ENCODE results near the gene SHROOM2. TPM values are rescaled to one million over a fixed set of nuclear protein-coding genes. Genes with fewer than 3 reads are reported as not detected.

The SHROOM2 gene
- total RNA-seq, 1 experiment from 2014 or later: 1.2 TPM

DNA sequence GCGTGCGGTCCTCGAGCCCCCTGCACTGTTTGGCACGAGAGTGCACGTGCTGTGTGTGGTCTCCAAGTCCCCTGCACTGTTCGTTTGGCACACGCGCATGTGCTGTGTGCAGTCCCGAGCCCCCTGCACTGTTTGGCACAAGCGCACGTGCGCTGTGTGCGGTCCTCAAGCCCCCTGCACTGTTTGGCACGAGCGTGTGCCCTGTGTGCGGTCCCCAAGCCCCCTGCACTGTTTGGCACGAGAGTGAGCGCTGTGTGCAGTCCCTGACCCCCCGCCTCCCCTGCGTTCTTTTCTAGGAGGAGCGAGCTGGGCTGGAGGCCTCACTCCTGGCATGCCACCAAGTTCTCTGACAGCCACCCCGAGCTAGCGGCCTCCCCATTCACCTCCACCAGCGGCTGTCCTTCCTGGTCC lies 104.5 kb downstream of the SHROOM2 start:
- Mint-ChIP-seq H3K4me1 (ENCODE audit: insufficient read depth, unreplicated experiment) (peaks cover 6% of the 10 kb centered on the region), H3K36me3 (ENCODE audit: insufficient read depth, unreplicated experiment) (no peaks in the 10 kb centered on the region)

DNA sequence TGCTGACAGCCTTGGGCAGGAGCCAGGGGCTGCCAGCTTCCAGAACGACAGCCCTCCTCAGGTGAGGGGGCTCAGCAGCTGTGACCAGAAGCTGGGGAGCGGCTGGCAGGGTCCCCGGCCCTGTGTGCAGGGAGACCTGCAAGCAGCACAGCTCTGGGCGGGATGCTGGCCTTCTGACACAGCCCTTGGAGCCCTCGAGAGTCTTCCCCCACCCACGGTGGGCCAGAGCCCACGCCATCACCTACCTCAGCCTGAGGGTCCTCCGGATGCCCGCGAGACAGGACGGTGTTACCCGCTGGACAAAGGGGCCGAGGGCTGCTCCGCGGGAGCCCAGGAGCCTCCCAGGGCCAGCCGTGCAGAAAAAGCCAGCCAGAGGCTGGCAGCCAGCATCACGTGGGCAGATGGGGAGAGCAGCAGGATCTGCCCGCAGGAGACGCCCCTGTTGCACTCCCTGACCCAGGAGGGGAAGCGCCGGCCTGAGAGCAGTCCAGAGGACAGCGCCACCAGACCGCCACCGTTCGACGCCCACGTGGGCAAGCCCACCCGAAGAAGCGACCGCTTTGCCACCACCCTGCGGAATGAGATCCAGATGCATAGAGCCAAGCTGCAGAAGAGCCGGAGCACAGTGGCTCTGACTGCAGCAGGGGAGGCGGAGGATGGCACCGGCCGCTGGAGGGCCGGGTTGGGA lies 109.1 kb downstream of the SHROOM2 start:
- H3K27ac Mint-ChIP-seq (ENCODE audit: low read depth, unreplicated experiment): no peak overlapping the region

More for the DNA sequence above, 104.5 kb downstream of the SHROOM2 start:
- H3K27me3 Mint-ChIP-seq (ENCODE audit: insufficient read depth, unreplicated experiment): no peaks in the 10 kb centered on the region
- ChIA-PET POLR2A (interaction anchor here (0.6 kb wide), 1 partner anchor 1611 kb away, joined by 3 read pairs; no protein-coding TSS in a partner anchor), CTCF (interaction anchor here (1.1 kb wide), 1 partner anchor 14 kb away, joined by 3 read pairs; no protein-coding TSS in a partner anchor)
- no peak for DNase-seq (ENCODE audit: unreplicated experiment)
- BruUV-seq (replicated peaks): no TSS peak
- H3K27ac Mint-ChIP-seq (ENCODE audit: low read depth, unreplicated experiment): no peak overlapping the region
- H3K4me3 Mint-ChIP-seq (ENCODE audit: unreplicated experiment): no peak overlapping the region
- H3K9me3 Mint-ChIP-seq (ENCODE audit: unreplicated experiment): no peaks in the 10 kb centered on the region
- intact Hi-C loops (cut with micrococcal nuclease): no loop called here
- TF ChIP-seq, protein P1, sequence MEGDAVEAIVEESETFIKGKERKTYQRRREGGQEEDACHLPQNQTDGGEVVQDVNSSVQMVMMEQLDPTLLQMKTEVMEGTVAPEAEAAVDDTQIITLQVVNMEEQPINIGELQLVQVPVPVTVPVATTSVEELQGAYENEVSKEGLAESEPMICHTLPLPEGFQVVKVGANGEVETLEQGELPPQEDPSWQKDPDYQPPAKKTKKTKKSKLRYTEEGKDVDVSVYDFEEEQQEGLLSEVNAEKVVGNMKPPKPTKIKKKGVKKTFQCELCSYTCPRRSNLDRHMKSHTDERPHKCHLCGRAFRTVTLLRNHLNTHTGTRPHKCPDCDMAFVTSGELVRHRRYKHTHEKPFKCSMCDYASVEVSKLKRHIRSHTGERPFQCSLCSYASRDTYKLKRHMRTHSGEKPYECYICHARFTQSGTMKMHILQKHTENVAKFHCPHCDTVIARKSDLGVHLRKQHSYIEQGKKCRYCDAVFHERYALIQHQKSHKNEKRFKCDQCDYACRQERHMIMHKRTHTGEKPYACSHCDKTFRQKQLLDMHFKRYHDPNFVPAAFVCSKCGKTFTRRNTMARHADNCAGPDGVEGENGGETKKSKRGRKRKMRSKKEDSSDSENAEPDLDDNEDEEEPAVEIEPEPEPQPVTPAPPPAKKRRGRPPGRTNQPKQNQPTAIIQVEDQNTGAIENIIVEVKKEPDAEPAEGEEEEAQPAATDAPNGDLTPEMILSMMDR (IDR thresholded peaks at IDR 0.05; ENCODE audit: unreplicated experiment): no peak

DNA sequence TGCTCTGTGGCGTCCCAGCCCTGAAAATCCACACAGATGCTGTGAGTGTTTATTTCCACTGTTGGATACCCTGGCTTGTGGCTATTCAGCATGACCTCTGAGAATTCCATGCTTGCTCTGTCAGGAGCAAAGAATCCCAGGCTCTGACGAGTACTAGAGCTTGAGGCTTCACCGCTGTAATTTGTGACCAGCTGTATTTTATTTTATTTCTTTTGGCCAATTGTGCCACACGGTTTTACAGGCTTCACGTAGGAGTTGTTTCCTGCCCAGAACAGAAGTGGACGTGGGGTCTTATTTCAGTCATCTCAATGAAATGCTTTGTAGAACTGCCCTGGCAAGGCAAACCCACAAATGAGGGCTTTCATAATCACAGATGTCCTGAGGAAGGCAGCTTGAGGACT lies 111.5 kb downstream of the SHROOM2 start:
- TF ChIP-seq, protein P1 (IDR thresholded peaks at IDR 0.05; ENCODE audit: unreplicated experiment): no peak
- no peaks in the 10 kb centered on the region for H3K27me3 Mint-ChIP-seq (ENCODE audit: insufficient read depth, unreplicated experiment)
- POLR2A ChIA-PET: no interaction called here
- intact Hi-C loops (cut with micrococcal nuclease): no loop called here
- peak; percentile 34 for DNase-seq (ENCODE audit: unreplicated experiment)
- H3K36me3 Mint-ChIP-seq (ENCODE audit: insufficient read depth, unreplicated experiment): no peaks in the 10 kb centered on the region
- CTCF ChIA-PET: interaction anchor here (0.5 to 1.5 kb wide), 3 partner anchors 25 to 221 kb away, joined by 3 to 6 read pairs (median 3); no protein-coding TSS in a partner anchor
- peaks cover 9% of the 10 kb centered on the region for H3K4me1 Mint-ChIP-seq (ENCODE audit: insufficient read depth, unreplicated experiment)
- no TSS peak for BruUV-seq (replicated peaks)
- no peak overlapping the region for H3K27ac Mint-ChIP-seq (ENCODE audit: low read depth, unreplicated experiment)
- H3K9me3 Mint-ChIP-seq (ENCODE audit: unreplicated experiment): no peaks in the 10 kb centered on the region
- no peak overlapping the region for H3K4me3 Mint-ChIP-seq (ENCODE audit: unreplicated experiment)

More for the DNA sequence above, 109.1 kb downstream of the SHROOM2 start:
- POLR2A ChIA-PET: no interaction called here
- Mint-ChIP-seq H3K36me3 (ENCODE audit: insufficient read depth, unreplicated experiment) (no peaks in the 10 kb centered on the region), H3K4me1 (ENCODE audit: insufficient read depth, unreplicated experiment) (no peaks in the 10 kb centered on the region), H3K4me3 (ENCODE audit: unreplicated experiment) (no peak overlapping the region), H3K9me3 (ENCODE audit: unreplicated experiment) (no peaks in the 10 kb centered on the region), H3K27me3 (ENCODE audit: insufficient read depth, unreplicated experiment) (no peaks in the 10 kb centered on the region)
- TF ChIP-seq, protein P1 (IDR thresholded peaks at IDR 0.05; ENCODE audit: unreplicated experiment): no peak
- intact Hi-C loops (cut with micrococcal nuclease): no loop called here
- CTCF ChIA-PET: interaction anchor here (0.6 to 1.3 kb wide), 2 partner anchors 21 to 272 kb away, joined by 4 to 6 read pairs; no protein-coding TSS in a partner anchor
- BruUV-seq (replicated peaks): no TSS peak
- no peak for DNase-seq (ENCODE audit: unreplicated experiment)

DNA sequence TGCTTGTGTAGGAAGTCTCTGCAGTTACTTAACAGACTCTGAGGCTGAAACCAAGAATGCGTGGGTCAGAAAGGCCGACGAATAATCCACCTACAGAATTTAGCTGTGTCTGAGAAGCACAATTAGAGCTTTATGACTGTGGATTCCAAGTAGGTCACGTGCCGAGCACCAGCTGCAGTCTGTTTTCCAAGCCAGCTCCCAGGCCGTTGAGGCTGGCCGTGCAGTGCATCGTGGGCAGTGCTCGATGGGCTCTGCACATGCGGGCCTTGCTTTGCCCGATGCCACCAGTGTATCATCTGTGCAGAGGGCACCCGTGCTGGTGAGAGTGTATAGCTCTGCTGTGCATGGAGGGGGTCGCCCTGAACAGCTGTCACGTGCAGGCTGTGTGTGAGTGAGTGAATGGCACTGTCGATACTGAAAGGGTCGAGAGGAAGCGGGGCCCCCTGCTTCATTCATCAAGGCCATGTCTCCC lies 113.4 kb downstream of the SHROOM2 start:
- ChIA-PET CTCF (interaction anchor here (0.6 to 1.2 kb wide), 7 partner anchors 10 to 1204 kb away, joined by 3 to 4 read pairs (median 3); no protein-coding TSS in a partner anchor), POLR2A (interaction anchor here (0.7 kb wide), 1 partner anchor 25 kb away, joined by 3 read pairs; no protein-coding TSS in a partner anchor)
- Mint-ChIP-seq H3K4me3 (ENCODE audit: unreplicated experiment) (no peak overlapping the region), H3K9me3 (ENCODE audit: unreplicated experiment) (no peaks in the 10 kb centered on the region), H3K4me1 (ENCODE audit: insufficient read depth, unreplicated experiment) (peaks cover 22% of the 10 kb centered on the region), H3K36me3 (ENCODE audit: insufficient read depth, unreplicated experiment) (no peaks in the 10 kb centered on the region), H3K27ac (ENCODE audit: low read depth, unreplicated experiment) (no peak overlapping the region), H3K27me3 (ENCODE audit: insufficient read depth, unreplicated experiment) (no peaks in the 10 kb centered on the region)
- TF ChIP-seq, protein P1 (IDR thresholded peaks at IDR 0.05; ENCODE audit: unreplicated experiment): no peak
- no peak for DNase-seq (ENCODE audit: unreplicated experiment)
- intact Hi-C loops (cut with micrococcal nuclease): no loop called here
- BruUV-seq (replicated peaks): no TSS peak

Measured in MCF 10A (cell line).